DND-41 (cell line): Measurements from ENCODE around the gene PTCD3.

Experiments
- CTCF ChIP-seq: IDR thresholded peaks from 2 replicates; pipeline ENCODE4 v1.5.1; 2012; ENCODE audit warnings: borderline replicate concordance, low read length, moderate library complexity, mild to moderate bottlenecking; ENCODE audit not compliant: poor library complexity, severe bottlenecking; ENCODE audit errors: extremely low read depth
- EZH2 ChIP-seq: IDR thresholded peaks from 3 replicates; pipeline ENCODE4 v1.6.1; 2012; ENCODE audit warnings: borderline replicate concordance, low read depth, mild to moderate bottlenecking, moderate library complexity, low read length, inconsistent platforms; ENCODE audit not compliant: severe bottlenecking

DNA sequence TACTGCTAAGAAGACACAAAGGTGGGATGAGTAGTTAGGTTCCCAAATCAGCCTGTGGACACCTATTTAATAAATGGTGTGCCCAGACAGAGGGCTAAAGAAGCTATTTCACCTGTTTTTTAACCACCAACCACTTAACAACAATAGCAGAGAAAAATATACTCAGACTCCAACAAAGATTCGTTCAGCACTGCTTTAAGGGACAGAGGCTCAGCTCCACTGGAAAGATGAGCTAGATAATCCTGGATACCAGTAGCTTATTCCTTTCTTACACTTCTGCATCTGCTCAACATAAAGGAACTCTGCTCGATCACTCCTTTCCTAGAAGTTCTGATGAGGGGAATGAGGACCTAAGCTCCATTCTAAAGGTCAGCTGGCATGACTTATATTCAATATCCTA is 44.5 kb downstream of the PTCD3 start:
- TF ChIP-seq EZH2 (no peak), CTCF (no peak)
